GM13976 (cell line): ENCODE measurements around the gene CRYBB2.
"Not testable (repeated sequence)": the region's sequence is repeated elsewhere in the genome, so short reads cannot be mapped to it uniquely, and the experiment has no call there.

Experiments used
- DNase-seq: peaks from one replicate; pipeline ENCODE4 v3.0.0; 2012; ENCODE audit warnings: low spot score
- in situ Hi-C: fragments of 300-500 bp; cut with MboI; formaldehyde crosslinking; loops from one replicate; pipeline ENCODE4 v1.12.0; 2022; ENCODE audit warnings: low sequenced_read_pairs, mixed read lengths, inconsistent platforms; ENCODE audit not compliant: unreplicated experiment
- TF ChIP-seq, protein P1 (sequence below): IDR thresholded peaks from 2 replicates; pipeline ENCODE4 v1.5.1; 2012; ENCODE audit warnings: borderline replicate concordance, mild to moderate bottlenecking; ENCODE audit not compliant: insufficient read depth; ENCODE audit errors: extremely low read depth, missing control alignments, control extremely low read depth

The CRYBB2 gene

GRCh38 chr22:25213221-25213620 lies 6.2 kb upstream of the CRYBB2 start:
- TF ChIP-seq, protein P1, sequence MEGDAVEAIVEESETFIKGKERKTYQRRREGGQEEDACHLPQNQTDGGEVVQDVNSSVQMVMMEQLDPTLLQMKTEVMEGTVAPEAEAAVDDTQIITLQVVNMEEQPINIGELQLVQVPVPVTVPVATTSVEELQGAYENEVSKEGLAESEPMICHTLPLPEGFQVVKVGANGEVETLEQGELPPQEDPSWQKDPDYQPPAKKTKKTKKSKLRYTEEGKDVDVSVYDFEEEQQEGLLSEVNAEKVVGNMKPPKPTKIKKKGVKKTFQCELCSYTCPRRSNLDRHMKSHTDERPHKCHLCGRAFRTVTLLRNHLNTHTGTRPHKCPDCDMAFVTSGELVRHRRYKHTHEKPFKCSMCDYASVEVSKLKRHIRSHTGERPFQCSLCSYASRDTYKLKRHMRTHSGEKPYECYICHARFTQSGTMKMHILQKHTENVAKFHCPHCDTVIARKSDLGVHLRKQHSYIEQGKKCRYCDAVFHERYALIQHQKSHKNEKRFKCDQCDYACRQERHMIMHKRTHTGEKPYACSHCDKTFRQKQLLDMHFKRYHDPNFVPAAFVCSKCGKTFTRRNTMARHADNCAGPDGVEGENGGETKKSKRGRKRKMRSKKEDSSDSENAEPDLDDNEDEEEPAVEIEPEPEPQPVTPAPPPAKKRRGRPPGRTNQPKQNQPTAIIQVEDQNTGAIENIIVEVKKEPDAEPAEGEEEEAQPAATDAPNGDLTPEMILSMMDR, result no peak
- DNase-seq, result no peak
- in situ Hi-C loops, result no loop called here

GRCh38 chr22:25216230-25216629 lies 3.2 kb upstream of the CRYBB2 start:
- TF ChIP-seq, protein P1, result no peak

GRCh38 chr22:25219948-25220442 lies 556 bp downstream of the CRYBB2 start:
- TF ChIP-seq, protein P1, result no peak
- in situ Hi-C loops, result no loop called here
- DNase-seq, result no peak

More at GRCh38 chr22:25216230-25216629, 3.2 kb upstream of the CRYBB2 start:
- DNase-seq, result no peak
- in situ Hi-C loops, result no loop called here

- in situ Hi-C loops, result no loop called here
- TF ChIP-seq, protein P1, result no peak
- no peak for DNase-seq
These were observed 2.4 kb downstream of the CRYBB2 start for GRCh38 chr22:25221790-25222189.

DNA sequence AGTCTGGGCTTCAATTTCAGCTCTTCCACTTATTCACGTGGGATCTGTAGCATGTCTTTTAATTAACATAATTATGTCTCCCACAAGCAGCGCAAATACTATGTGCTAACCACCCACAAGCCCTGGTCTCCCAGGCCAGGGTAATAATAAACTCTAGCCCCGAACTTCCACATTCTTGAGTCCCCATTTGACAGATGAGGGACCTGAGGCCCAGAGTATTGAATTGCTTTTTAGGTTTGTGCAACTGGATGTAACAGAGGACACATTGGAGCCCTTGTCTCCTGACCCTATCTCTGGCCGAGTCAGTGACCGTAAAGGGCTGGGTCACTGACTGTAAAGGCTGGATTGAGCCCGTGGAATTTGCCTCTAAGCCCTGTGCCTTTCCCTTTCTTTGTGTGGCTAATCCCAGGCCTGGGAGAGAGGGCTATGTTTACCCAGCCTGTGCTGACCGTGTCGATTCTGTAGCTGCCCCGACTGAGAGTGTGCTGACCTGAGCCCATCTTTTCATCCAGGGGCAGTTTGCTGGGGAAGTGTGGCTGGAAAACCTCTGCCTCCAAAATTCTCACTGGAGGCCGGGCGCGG lies 3.9 kb downstream of the CRYBB2 start:
- in situ Hi-C loops, result no loop called here
- no peak for DNase-seq
- TF ChIP-seq, protein P1, result no peak

DNA sequence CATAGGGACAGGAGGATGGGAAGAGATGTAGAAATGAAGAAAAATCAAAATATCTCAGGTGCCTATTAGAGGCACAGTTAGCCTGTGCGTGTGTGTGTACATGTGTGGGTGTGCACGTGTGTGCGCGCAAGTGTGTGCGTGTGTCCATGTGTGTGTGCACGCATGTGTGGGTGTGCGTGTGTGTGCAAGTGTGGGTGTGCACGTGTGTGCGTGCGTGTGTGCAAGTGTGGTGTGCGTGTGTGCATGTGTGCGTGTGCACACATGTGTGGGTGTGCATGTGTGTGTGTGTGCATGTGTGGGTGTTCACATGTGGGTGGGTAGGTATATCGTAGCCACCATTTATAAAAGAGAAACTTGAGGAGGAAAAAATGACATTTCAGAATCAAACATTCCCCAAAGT lies 9.4 kb downstream of the CRYBB2 start:
- TF ChIP-seq, protein P1, result no peak
- in situ Hi-C loops, result no loop called here
- no peak for DNase-seq

- in situ Hi-C loops, DNase-seq: not testable (repeated sequence)
These were observed 11.3 kb downstream of the CRYBB2 start for GRCh38 chr22:25230760-25231159.
